ENCODE data around the gene AGPAT3.

The AGPAT3 gene

GRCh38 chr21:43907751-43908150, 42.7 kb downstream of the AGPAT3 start:
- no peak for TF ChIP-seq POLR2A (IDR thresholded peaks at IDR 0.05; ENCODE audit: low read length)
- TF ChIP-seq GATA1 (IDR thresholded peaks at IDR 0.05; ENCODE audit: low read depth, low read length), result no peak
- no peak for DNase-seq

- TF ChIP-seq GATA1 (IDR thresholded peaks at IDR 0.05; ENCODE audit: low read depth, low read length) (no peak), POLR2A (IDR thresholded peaks at IDR 0.05; ENCODE audit: low read length) (no peak)
- DNase-seq, result no peak
Observed at GRCh38 chr21:43908167-43908566, 43.1 kb downstream of the AGPAT3 start.

- no peak for DNase-seq
- TF ChIP-seq GATA1 (IDR thresholded peaks at IDR 0.05; ENCODE audit: low read depth, low read length), result no peak
- no peak for TF ChIP-seq POLR2A (IDR thresholded peaks at IDR 0.05; ENCODE audit: low read length)
Observed at GRCh38 chr21:43909741-43910400, 44.8 kb downstream of the AGPAT3 start.

GRCh38 chr21:43910460-43910859, 45.4 kb downstream of the AGPAT3 start:
- TF ChIP-seq GATA1 (IDR thresholded peaks at IDR 0.05; ENCODE audit: low read depth, low read length) (no peak), POLR2A (IDR thresholded peaks at IDR 0.05; ENCODE audit: low read length) (no peak)
- no peak for DNase-seq

GRCh38 chr21:43911015-43911934, 46.3 kb downstream of the AGPAT3 start:
- DNase-seq, result no peak
- TF ChIP-seq POLR2A (IDR thresholded peaks at IDR 0.05; ENCODE audit: low read length) (no peak), GATA1 (IDR thresholded peaks at IDR 0.05; ENCODE audit: low read depth, low read length) (no peak)

GRCh38 chr21:43911935-43912487, 47.0 kb downstream of the AGPAT3 start:
- no peak for TF ChIP-seq POLR2A (IDR thresholded peaks at IDR 0.05; ENCODE audit: low read length)
- no peak for TF ChIP-seq GATA1 (IDR thresholded peaks at IDR 0.05; ENCODE audit: low read depth, low read length)
- DNase-seq, result no peak

GRCh38 chr21:43912500-43912899, 47.5 kb downstream of the AGPAT3 start:
- no peak for DNase-seq
- TF ChIP-seq GATA1 (IDR thresholded peaks at IDR 0.05; ENCODE audit: low read depth, low read length), result no peak

GRCh38 chr21:43912910-43913309, 47.9 kb downstream of the AGPAT3 start:
- DNase-seq, result peak in 1 of 2 experiments; percentile 13
- TF ChIP-seq POLR2A (IDR thresholded peaks at IDR 0.05; ENCODE audit: low read length) (no peak), GATA1 (IDR thresholded peaks at IDR 0.05; ENCODE audit: low read depth, low read length) (no peak)

- TF ChIP-seq GATA1 (IDR thresholded peaks at IDR 0.05; ENCODE audit: low read depth, low read length), result no peak
- no peak for DNase-seq
Observed at GRCh38 chr21:43913928-43914327, 48.9 kb downstream of the AGPAT3 start.

GRCh38 chr21:43916076-43916475, 51.1 kb downstream of the AGPAT3 start:
- no peak for TF ChIP-seq POLR2A (IDR thresholded peaks at IDR 0.05; ENCODE audit: low read length)
- no peak for TF ChIP-seq GATA1 (IDR thresholded peaks at IDR 0.05; ENCODE audit: low read depth, low read length)
- DNase-seq, result no peak

- DNase-seq, result peak; percentile 68
- TF ChIP-seq GATA1 (IDR thresholded peaks at IDR 0.05; ENCODE audit: low read depth, low read length) (no peak), POLR2A (IDR thresholded peaks at IDR 0.05; ENCODE audit: low read length) (no peak)
Observed at GRCh38 chr21:43916691-43917514, 51.9 kb downstream of the AGPAT3 start.

- DNase-seq, result peak; percentile 20 to 32
- TF ChIP-seq GATA1 (IDR thresholded peaks at IDR 0.05; ENCODE audit: low read depth, low read length), result no peak
- no peak for TF ChIP-seq POLR2A (IDR thresholded peaks at IDR 0.05; ENCODE audit: low read length)
Observed at GRCh38 chr21:43917515-43918384, 52.7 kb downstream of the AGPAT3 start.
